PC-3 (cell line): ENCODE results near the gene TECRL.

Experiments
- EZH2 ChIP-seq: fragments of 300-600 bp; sonication (generic); IDR thresholded peaks from one replicate; pipeline ENCODE4 v1.6.1; 2017; ENCODE audit warnings: antibody characterized with exemption, mild to moderate bottlenecking, low read length; ENCODE audit not compliant: unreplicated experiment
- EZH2phosphoT487 ChIP-seq: fragments of 300-600 bp; sonication (generic); IDR thresholded peaks from 2 replicates; pipeline ENCODE4 v1.6.1; 2018; ENCODE audit warnings: mild to moderate bottlenecking, antibody characterized with exemption, low read length, borderline replicate concordance
- TF ChIP-seq, protein P1 (sequence below): fragments of 300-600 bp; sonication (generic); conservative IDR thresholded peaks from 2 replicates; pipeline ENCODE4 v1.5.1; 2017; ENCODE audit warnings: antibody characterized with exemption, low read depth, mild to moderate bottlenecking, low read length

DNA sequence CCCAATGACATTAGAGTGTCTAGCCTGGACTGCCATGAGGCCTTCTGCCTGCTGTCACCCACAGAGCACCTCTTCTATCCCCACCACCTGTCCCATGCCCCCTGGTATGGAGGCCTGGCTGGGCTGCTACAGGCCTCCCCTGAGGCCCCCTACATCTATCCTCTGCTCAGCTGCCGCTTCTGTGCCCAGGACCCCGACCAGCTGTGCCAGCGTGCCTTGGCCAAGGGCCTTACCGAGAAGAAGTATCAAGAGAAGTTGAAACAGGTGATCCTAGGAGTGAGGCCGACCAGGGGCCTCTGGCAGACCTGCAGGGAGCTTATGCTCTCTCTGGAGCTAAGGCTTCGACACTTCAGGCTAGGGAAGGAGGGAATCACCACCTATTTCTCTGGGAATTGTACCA, 21.7 kb upstream of the TECRL start:
- TF ChIP-seq, protein P1, sequence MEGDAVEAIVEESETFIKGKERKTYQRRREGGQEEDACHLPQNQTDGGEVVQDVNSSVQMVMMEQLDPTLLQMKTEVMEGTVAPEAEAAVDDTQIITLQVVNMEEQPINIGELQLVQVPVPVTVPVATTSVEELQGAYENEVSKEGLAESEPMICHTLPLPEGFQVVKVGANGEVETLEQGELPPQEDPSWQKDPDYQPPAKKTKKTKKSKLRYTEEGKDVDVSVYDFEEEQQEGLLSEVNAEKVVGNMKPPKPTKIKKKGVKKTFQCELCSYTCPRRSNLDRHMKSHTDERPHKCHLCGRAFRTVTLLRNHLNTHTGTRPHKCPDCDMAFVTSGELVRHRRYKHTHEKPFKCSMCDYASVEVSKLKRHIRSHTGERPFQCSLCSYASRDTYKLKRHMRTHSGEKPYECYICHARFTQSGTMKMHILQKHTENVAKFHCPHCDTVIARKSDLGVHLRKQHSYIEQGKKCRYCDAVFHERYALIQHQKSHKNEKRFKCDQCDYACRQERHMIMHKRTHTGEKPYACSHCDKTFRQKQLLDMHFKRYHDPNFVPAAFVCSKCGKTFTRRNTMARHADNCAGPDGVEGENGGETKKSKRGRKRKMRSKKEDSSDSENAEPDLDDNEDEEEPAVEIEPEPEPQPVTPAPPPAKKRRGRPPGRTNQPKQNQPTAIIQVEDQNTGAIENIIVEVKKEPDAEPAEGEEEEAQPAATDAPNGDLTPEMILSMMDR, result no peak
- TF ChIP-seq EZH2phosphoT487 (no peak), EZH2 (no peak)
